Measurements from ENCODE around the gene SLIT3.

Gene SLIT3

DNA sequence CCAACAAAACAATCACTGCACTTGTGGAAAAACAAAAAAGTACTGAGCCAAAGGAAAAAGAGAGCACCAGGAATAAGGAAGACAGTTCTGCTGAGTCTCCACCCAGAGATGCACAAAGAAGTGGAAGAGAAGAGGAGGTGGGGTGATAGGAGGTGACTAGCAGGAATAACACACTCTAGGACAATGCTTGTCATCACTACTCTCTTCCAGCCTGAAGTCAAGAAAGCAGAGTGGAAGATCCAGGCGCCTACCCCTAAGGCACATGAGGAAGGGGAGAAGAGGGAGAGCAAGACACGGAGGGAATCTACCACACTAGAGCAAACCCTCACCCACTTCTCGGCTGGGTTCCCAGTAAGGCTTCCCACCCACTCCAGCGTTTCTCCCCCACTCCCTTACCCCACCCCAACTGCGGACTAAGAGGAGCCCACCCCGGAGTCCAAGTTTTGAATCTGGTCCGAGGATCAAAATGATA is 1.7 kb downstream of the SLIT3 start:
- peaks cover 5% of the 10 kb centered on the region; the same call in 1 of the 2 replicates for H3K4me1 ChIP-seq (ENCODE audit: insufficient read depth, low read length)
- peaks cover 55% of the 10 kb centered on the region for H3K27me3 ChIP-seq (ENCODE audit: insufficient read depth, low read length)
- no peaks in the 10 kb centered on the region for H3K9me3 ChIP-seq (ENCODE audit: insufficient read depth, low read depth, low read length)
- no peaks in the 10 kb centered on the region for H3K36me3 ChIP-seq (ENCODE audit: insufficient read depth, low read length)
- 80% methylated on average over 7 of the region's 7 CpGs for WGBS
- H3K4me3 ChIP-seq (ENCODE audit: low read length): no peak overlapping the region
- H3K9ac ChIP-seq (ENCODE audit: low read depth, low read length): no peak overlapping the region
- no peak overlapping the region for H3K27ac ChIP-seq (ENCODE audit: low read depth, low read length)

DNA sequence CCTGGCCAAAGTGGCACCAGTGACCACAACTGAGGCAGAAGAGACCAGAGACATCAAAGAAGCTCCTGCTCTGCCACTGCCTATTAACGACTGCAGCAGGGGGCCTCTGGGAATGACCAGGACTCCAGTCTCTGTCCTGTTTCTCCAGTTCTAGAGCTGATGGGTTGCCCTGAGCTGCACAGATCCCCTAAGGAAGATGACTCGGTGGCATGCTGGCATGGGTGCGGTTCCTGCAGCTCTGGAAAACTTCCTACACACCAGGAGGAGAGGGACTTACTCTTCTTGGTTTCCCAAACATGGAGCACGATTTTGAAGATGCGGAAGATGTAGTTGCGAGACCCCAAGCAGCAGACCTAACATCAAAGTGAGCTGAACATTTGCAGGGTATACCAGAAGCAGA is 2.7 kb downstream of the SLIT3 start:
- Histone ChIP-seq H3K36me3 (ENCODE audit: insufficient read depth, low read length) (no peaks in the 10 kb centered on the region), H3K9ac (ENCODE audit: low read depth, low read length) (no peak overlapping the region), H3K4me3 (ENCODE audit: low read length) (no peak overlapping the region), H3K27ac (ENCODE audit: low read depth, low read length) (no peak overlapping the region), H3K4me1 (ENCODE audit: insufficient read depth, low read length) (peaks cover 5% of the 10 kb centered on the region; the same call in 1 of the 2 replicates), H3K27me3 (ENCODE audit: insufficient read depth, low read length) (peaks cover 49% of the 10 kb centered on the region), H3K9me3 (ENCODE audit: insufficient read depth, low read depth, low read length) (no peaks in the 10 kb centered on the region)
- WGBS: 89% methylated on average over 6 of the region's 6 CpGs

DNA sequence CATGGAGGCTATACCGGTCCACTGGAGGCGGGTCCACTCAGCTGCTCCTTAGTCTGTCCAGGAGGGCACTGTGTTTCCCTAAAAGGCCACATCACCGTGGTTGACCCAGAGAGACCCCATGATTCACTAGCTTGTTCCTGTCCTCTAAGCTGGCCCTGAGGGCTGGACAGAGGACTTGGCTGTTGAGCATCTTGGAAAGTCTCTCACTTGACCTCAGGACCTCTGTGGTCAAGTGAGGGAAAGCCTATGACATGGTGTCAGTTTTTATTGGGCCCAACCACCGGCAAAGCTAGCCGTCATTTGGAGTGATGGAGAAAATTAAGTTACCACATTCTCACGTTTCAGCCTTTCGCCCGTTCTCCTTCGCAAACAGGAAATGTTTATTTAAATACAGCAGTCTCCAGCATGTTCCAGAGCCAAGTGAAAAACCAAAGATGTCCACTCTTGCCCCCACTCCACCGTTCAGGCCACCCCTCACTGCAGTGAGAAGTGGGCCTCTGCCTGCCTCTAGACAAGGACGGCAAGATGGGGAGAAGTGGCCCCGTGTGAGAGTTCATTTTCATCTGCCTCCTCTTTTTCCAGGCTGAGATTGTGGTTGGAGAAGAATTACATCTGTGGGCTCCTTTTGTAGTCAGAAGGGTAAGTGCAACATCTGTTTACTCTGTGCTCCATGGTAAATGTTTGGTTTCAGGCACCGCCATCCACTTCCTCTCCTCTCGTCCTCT is 4.4 kb downstream of the SLIT3 start:
- 93% methylated on average over 14 of the region's 14 CpGs for WGBS
- peaks cover 5% of the 10 kb centered on the region; the same call in 1 of the 2 replicates for H3K4me1 ChIP-seq (ENCODE audit: insufficient read depth, low read length)
- no peak overlapping the region for H3K4me3 ChIP-seq (ENCODE audit: low read length)
- H3K9ac ChIP-seq (ENCODE audit: low read depth, low read length): no peak overlapping the region
- no peak overlapping the region for H3K27ac ChIP-seq (ENCODE audit: low read depth, low read length)
- H3K9me3 ChIP-seq (ENCODE audit: insufficient read depth, low read depth, low read length): no peaks in the 10 kb centered on the region
- H3K36me3 ChIP-seq (ENCODE audit: insufficient read depth, low read length): no peaks in the 10 kb centered on the region
- peaks cover 35% of the 10 kb centered on the region for H3K27me3 ChIP-seq (ENCODE audit: insufficient read depth, low read length)

DNA sequence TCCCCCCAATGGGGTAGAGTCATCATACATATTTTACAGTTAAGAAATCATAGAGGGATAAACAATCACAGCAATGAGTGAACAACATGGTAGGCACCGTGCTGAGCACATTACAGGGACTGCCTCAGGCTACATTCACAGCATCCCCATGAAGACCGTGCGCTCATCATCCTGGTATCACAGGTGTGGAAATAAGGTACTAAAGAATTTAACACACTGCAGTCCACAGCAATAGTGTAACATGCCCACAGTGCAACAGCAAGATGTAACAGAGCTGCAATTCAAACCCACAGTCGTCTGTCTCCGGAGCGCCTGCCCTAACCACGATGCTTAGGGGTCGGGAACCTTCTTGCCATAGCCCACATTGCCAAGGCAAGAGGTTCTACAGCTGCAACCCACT is 5.6 kb downstream of the SLIT3 start:
- Histone ChIP-seq H3K27ac (ENCODE audit: low read depth, low read length) (no peak overlapping the region), H3K4me1 (ENCODE audit: insufficient read depth, low read length) (no peaks in the 10 kb centered on the region), H3K27me3 (ENCODE audit: insufficient read depth, low read length) (peaks cover 26% of the 10 kb centered on the region), H3K36me3 (ENCODE audit: insufficient read depth, low read length) (no peaks in the 10 kb centered on the region), H3K4me3 (ENCODE audit: low read length) (no peak overlapping the region), H3K9me3 (ENCODE audit: insufficient read depth, low read depth, low read length) (no peaks in the 10 kb centered on the region), H3K9ac (ENCODE audit: low read depth, low read length) (no peak overlapping the region)
- WGBS: 90% methylated on average over 8 of the region's 8 CpGs

DNA sequence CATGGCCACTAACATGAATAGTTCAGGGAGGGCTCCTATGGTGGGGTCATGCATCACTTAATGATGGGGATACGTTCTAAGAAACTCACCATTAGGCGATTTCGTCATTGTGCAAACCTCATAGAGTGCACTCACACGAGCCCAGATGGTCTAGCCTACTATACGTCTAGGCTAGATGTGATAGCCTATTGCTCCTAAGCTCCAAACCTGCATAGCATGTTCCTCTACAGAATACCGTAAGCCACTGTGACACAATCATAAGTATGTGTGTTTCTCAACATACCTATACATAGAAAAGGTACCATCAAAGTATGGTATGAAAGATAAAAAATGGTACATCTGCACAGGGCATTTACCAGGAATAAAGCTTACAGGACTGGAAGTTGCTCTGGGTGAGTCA is 6.3 kb downstream of the SLIT3 start:
- Histone ChIP-seq H3K4me3 (ENCODE audit: low read length) (no peak overlapping the region), H3K9me3 (ENCODE audit: insufficient read depth, low read depth, low read length) (no peaks in the 10 kb centered on the region), H3K27ac (ENCODE audit: low read depth, low read length) (no peak overlapping the region), H3K4me1 (ENCODE audit: insufficient read depth, low read length) (no peaks in the 10 kb centered on the region), H3K27me3 (ENCODE audit: insufficient read depth, low read length) (peaks cover 19% of the 10 kb centered on the region), H3K36me3 (ENCODE audit: insufficient read depth, low read length) (no peaks in the 10 kb centered on the region), H3K9ac (ENCODE audit: low read depth, low read length) (no peak overlapping the region)
- WGBS: 90% methylated on average over 6 of the region's 6 CpGs

DNA sequence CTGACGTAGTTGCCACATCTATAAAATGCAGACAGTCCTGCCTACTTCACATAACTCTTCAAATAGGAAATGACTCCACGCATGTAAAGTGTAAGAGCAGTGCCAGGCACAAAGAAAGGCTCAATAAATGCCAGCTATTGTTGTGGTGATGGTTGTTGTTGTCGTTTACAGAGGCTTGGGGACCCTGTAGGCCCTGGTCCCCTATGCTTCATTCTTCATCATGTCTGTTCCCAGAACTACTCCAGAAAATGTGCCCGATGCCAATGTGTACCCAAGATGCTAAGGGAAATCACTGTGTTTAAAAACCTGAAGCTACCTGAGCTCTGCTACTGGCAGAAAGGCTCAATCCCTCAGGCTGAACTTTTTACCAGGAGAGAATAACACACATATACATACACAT is 9.1 kb downstream of the SLIT3 start:
- no peaks in the 10 kb centered on the region for H3K27me3 ChIP-seq (ENCODE audit: insufficient read depth, low read length)
- no peaks in the 10 kb centered on the region for H3K4me1 ChIP-seq (ENCODE audit: insufficient read depth, low read length)
- H3K9ac ChIP-seq (ENCODE audit: low read depth, low read length): no peak overlapping the region
- 85% methylated on average over 4 of the region's 4 CpGs for WGBS
- H3K36me3 ChIP-seq (ENCODE audit: insufficient read depth, low read length): no peaks in the 10 kb centered on the region
- H3K4me3 ChIP-seq (ENCODE audit: low read length): no peak overlapping the region
- no peak overlapping the region for H3K27ac ChIP-seq (ENCODE audit: low read depth, low read length)
- no peaks in the 10 kb centered on the region for H3K9me3 ChIP-seq (ENCODE audit: insufficient read depth, low read depth, low read length)

DNA sequence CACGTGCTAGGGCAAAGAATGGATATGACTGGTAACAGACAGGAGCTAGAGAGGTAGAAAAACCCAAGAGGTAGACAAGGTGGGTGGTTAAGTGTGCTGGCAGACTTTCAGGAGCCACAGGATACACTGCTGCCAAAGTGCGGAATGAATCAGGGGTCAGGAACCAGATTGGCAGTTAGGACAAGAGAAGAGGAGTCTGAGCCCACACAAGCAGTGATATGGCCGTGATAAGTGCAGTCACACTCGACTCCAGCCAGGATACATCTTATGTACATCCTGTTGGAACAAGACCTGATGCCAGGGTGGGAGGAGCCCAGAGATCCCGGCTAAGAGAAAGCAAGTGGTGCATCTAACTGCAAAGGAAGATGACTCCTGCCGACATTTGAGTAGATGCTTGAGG is 10.0 kb downstream of the SLIT3 start:
- Histone ChIP-seq H3K4me1 (ENCODE audit: insufficient read depth, low read length) (no peaks in the 10 kb centered on the region), H3K4me3 (ENCODE audit: low read length) (no peak overlapping the region), H3K27ac (ENCODE audit: low read depth, low read length) (no peak overlapping the region), H3K9ac (ENCODE audit: low read depth, low read length) (no peak overlapping the region), H3K27me3 (ENCODE audit: insufficient read depth, low read length) (no peaks in the 10 kb centered on the region), H3K36me3 (ENCODE audit: insufficient read depth, low read length) (no peaks in the 10 kb centered on the region), H3K9me3 (ENCODE audit: insufficient read depth, low read depth, low read length) (no peaks in the 10 kb centered on the region)
- 85% methylated on average over 6 of the region's 6 CpGs for WGBS

DNA sequence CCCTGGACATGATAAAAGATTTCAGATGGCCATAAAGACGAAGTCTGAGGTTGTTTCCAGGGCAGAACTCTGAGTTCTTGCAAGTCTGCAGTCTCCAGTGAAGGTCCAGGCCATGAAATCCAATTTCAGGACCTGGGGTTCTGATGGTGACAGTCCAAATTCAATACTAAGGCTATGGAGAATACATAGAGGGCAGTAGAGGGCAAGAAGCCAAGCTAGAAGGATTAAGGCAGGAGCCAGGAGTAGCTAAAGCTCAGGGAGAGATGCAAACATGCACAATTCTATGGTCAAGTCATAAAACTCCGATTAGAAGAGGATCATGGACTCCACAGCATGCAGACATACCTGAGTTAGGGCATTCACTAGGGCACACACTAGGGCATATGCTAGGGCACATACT is 11.4 kb downstream of the SLIT3 start:
- Histone ChIP-seq H3K4me1 (ENCODE audit: insufficient read depth, low read length) (no peaks in the 10 kb centered on the region), H3K27ac (ENCODE audit: low read depth, low read length) (no peak overlapping the region), H3K36me3 (ENCODE audit: insufficient read depth, low read length) (no peaks in the 10 kb centered on the region), H3K4me3 (ENCODE audit: low read length) (no peak overlapping the region), H3K9me3 (ENCODE audit: insufficient read depth, low read depth, low read length) (no peaks in the 10 kb centered on the region), H3K9ac (ENCODE audit: low read depth, low read length) (no peak overlapping the region), H3K27me3 (ENCODE audit: insufficient read depth, low read length) (no peaks in the 10 kb centered on the region; the same call in 1 of the 2 replicates)
- 83% methylated on average over 2 of the region's 2 CpGs for WGBS

DNA sequence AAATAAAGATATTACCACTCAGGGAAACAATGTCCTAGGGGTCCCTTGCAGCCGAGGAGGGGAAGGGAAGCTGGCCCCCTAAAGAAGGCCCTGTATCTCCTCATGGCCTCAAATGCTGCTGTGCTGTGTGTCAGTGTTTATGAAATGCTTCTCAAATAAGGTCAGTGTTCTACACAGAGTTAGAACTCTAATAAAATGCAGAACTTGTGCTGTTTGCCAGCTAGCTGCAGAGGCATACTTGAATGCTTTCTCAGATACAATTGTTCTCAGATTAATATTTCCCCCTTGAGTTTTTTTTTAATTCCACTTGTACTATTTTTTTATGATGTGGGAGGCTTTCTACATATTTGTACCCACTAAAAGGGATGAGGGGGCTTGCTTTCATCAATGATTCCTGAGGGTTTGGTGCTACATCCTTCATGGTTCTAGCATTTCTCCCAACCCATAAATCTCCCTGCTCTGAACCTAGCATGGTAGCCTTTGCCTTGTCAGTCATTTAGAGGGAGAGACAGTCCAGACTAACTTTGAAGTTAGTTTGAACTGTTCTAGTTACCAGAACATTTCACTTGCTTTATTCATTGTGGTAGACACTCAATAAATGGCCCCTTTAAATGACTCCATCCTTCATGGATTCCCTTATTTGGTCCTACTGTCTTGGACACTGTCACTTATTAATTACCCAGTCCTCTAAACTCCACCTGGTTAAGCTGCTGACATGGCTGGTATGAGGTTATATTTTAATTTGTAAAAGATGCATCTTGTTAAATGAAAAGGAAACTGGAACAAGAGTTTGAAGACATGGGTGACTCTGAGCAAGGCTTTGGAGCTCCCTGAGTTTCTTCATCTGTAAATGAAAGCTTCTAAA is 12.6 kb downstream of the SLIT3 start:
- Histone ChIP-seq H3K9ac (ENCODE audit: low read depth, low read length) (no peak overlapping the region), H3K9me3 (ENCODE audit: insufficient read depth, low read depth, low read length) (no peaks in the 10 kb centered on the region), H3K27me3 (ENCODE audit: insufficient read depth, low read length) (no peaks in the 10 kb centered on the region; the same call in 1 of the 2 replicates), H3K27ac (ENCODE audit: low read depth, low read length) (no peak overlapping the region), H3K4me3 (ENCODE audit: low read length) (no peak overlapping the region), H3K36me3 (ENCODE audit: insufficient read depth, low read length) (no peaks in the 10 kb centered on the region), H3K4me1 (ENCODE audit: insufficient read depth, low read length) (no peaks in the 10 kb centered on the region)
- WGBS: 87% methylated on average over 1 of the region's 1 CpG

DNA sequence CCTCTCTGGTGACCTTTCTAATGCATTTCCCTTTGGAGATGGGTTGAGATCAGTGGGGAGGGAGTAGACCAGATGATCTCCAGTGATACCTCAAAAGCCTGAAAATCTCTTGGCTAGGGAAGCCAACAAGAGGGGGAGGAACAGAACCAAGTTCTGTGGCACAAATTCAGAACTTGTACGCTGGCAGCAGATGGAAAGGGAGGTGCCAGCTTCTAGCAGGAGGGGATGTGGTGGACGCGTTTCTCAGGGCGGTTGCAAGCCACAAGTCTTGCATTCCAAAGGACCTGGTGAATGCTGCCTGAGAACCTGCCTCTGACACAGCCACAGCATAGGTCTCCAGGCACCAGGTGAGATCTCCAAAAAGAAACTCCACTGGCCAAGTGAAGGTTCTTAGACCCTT is 13.4 kb downstream of the SLIT3 start:
- WGBS: 93% methylated on average over 4 of the region's 4 CpGs
- H3K9ac ChIP-seq (ENCODE audit: low read depth, low read length): no peak overlapping the region
- H3K36me3 ChIP-seq (ENCODE audit: insufficient read depth, low read length): no peaks in the 10 kb centered on the region
- no peak overlapping the region for H3K27ac ChIP-seq (ENCODE audit: low read depth, low read length)
- H3K27me3 ChIP-seq (ENCODE audit: insufficient read depth, low read length): no peaks in the 10 kb centered on the region; the same call in 1 of the 2 replicates
- H3K4me3 ChIP-seq (ENCODE audit: low read length): no peak overlapping the region
- no peaks in the 10 kb centered on the region for H3K4me1 ChIP-seq (ENCODE audit: insufficient read depth, low read length)
- no peaks in the 10 kb centered on the region for H3K9me3 ChIP-seq (ENCODE audit: insufficient read depth, low read depth, low read length)

DNA sequence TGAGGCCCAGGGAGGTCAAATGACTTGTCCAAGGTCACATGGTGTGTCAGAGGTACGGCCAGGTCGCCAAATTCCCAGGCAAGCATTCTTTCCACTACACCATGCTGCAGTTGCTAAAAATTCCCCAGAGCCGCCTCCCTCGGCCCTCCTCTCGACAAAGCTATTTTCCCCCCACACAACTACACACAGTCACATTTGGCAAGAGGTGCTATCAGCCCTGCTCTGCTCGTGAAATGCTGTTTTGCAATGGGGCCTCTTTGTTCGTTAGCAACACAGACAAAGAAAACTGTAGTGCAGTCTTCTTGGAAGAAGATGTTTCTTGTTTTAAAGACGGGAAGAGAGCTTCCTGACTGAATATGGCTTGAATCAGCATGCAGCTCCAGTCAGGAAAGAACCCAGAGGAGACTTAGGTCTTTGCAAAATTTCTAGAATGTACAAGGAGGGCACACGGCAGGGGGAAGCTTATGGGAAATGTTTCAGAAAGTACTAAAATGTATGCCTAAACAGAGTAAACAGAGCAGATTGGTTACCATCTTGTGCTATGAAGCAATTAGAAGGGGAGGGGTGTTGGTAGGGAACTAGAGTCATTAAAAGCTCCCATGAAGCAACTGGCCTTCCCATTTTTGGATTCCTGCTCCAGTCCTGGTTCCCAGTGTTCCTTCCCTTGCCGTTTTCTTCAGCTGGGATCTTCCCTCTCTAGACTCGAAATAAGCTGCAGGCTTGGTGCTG is 14.2 kb downstream of the SLIT3 start:
- Histone ChIP-seq H3K27me3 (ENCODE audit: insufficient read depth, low read length) (no peaks in the 10 kb centered on the region; the same call in 1 of the 2 replicates), H3K4me1 (ENCODE audit: insufficient read depth, low read length) (no peaks in the 10 kb centered on the region), H3K4me3 (ENCODE audit: low read length) (no peak overlapping the region), H3K9ac (ENCODE audit: low read depth, low read length) (no peak overlapping the region), H3K27ac (ENCODE audit: low read depth, low read length) (no peak overlapping the region), H3K9me3 (ENCODE audit: insufficient read depth, low read depth, low read length) (no peaks in the 10 kb centered on the region), H3K36me3 (ENCODE audit: insufficient read depth, low read length) (no peaks in the 10 kb centered on the region)
- WGBS: 90% methylated on average over 11 of the region's 11 CpGs
